HG03108 (cell line): ENCODE data around the gene FTSJ3.
"Not testable (repeated sequence)": the region's sequence is repeated elsewhere in the genome, so short reads cannot be mapped to it uniquely, and the experiment has no call there.

ENCODE experiments used
- ATAC-seq: cut with Tn5 transposase; IDR thresholded peaks from one replicate; pipeline ENCODE4 v1.9.1; 2021; ENCODE audit warnings: moderate library complexity; ENCODE audit not compliant: unreplicated experiment

The FTSJ3 gene

DNA sequence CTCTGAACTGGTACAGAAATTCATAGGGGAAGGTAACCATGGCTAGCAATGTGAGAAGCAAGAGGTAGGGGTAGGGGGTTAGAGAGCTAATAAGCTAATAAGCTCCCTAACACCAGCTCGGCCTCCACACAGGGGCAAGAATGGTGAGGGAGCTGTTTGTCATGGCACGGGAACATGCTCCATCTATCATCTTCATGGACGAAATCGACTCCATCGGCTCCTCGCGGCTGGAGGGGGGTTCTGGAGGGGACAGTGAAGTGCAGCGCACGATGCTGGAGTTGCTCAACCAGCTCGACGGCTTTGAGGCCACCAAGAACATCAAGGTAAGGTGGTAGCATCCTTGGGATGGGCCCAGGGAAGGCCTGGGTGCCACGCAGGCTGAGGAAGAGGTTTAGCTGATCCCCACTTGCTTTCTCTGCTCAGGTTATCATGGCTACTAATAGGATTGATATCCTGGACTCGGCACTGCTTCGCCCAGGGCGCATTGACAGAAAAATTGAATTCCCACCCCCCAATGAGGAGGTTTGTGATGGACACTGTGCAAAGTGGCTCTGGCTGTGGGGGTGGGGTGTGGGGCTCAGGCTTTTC lies 3.5 kb upstream of the FTSJ3 start:
- ATAC-seq, result no peak

DNA sequence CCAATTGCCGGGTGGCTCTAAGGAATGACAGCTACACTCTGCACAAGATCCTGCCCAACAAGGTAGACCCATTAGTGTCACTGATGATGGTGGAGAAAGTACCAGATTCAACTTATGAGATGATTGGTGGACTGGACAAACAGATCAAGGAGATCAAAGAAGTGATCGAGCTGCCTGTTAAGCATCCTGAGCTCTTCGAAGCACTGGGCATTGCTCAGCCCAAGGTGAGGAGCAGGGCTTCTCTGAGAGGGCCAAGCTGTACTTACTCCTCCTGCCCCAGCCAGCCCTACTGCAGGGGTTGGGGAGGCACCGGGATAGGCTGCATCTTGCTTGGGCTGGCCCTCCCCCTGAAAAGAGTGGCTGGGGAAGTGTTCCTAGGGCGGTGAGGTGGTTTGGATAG lies 2.8 kb upstream of the FTSJ3 start:
- ATAC-seq, result no peak

DNA sequence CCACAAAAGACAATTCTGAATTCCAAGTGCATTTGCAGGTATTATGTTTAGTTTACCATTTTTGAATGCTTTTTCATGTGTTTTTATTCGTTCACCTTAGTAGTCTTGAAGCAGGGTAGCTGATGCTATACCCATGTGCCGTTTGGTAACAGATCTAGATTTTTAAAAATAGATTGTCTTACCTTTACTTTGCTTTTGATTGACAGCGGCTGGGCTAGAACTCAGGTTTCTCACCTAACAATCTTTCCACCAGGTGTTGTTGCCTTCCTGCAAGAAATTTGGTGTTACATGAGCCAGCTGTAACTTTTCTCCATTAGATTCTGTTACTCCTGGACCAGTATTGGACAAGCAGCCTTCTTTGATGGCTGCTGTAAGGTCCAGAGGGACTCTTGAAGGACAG lies 1.5 kb upstream of the FTSJ3 start:
- no peak for ATAC-seq

DNA sequence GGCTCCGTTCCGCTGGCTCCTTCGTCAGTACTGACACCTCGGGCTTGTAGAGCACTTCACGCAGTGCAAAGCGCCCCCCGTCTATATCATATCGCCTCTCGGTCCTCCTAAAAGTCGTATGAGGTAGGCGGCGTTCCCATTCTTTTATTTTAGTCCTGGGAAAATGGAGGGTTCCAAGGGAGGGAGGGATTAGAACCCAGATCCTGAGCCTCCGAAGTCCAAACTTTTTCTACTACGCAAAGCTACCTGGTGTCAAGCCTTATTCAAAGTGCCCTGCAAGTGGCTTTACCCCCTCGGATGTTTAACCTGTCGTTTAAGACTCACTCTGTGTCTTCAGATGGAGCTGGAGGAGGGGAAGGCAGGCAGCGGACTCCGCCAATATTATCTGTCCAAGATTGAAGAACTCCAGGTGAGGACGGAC lies 348 bp upstream of the FTSJ3 start:
- no peak for ATAC-seq

DNA sequence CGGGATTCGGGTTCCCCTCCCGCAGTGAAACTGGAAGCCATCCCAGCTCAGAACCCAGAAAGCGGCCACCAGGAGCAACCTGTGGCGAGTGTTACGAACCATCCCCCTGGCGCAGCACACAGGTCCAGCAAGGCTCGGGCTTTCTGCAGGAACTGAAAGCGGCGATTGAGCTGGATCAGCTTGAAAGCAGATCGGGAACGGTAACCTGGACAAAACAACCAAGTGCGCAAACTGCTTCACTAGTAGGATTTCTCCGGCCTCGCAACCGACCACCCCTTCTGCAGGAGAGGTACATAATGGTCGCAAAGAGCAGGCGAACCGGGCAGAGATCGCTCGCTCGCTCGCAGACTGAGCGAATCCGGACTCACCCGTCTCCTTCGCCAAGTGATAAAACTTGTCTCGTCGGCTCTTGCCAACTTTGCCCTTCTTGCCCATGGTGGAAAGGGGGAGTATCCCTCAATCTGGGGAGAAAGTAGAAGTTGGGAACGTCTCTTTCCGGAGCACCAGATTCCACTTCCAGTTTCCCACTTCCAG lies 928 bp downstream of the FTSJ3 start:
- no peak for ATAC-seq

DNA sequence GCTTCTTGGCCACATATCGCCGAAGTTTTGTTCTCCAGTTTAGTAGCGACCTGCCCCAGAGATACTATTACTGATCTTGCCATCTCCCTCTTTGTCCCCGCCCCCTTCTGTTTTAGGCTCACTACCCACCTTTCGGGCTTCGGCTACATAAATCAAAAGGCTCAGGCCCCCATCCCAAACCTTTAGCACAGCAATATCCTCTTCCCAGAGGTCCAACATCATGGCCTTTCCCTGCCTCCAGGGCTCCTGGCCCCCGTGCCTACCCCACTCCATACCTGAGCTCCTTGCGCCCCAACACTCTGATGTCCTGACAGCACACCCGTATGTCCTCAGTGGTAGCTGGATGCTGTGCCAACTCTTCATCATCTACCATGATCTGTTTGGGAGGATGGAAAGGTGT lies 3.1 kb downstream of the FTSJ3 start:
- no peak for ATAC-seq

DNA sequence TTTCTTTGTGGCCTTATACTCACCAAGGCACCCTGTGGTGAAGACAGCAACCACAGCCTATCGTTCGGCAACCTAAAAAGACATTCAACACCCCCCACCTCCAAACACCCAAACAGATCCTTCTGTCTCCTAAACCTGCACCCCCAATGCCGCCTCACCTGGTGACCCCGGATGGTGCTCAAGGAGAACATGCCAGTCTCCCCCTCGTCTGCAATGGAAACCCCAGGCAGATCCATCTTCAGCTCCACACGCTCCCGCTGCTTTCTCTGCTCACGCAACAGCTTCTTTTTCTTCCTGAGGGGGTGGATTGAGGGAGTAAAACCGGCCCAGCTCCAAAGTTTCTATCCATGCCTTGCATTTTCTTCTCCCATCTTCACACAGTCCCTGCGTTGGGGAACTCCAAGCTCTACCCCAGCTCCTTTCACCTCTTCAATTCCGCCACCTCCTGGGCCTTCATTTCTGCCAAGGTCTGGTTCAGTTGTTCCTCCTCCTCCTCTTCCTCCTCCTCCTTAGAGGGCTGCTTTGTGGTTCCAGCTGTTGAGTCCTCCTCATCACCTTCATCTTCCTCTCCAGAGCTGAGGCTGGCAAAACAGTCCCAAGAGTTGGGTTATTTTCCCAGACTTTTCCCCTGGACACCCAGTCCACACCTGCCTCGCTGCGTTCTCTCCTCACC lies 3.7 kb downstream of the FTSJ3 start:
- no peak for ATAC-seq

DNA sequence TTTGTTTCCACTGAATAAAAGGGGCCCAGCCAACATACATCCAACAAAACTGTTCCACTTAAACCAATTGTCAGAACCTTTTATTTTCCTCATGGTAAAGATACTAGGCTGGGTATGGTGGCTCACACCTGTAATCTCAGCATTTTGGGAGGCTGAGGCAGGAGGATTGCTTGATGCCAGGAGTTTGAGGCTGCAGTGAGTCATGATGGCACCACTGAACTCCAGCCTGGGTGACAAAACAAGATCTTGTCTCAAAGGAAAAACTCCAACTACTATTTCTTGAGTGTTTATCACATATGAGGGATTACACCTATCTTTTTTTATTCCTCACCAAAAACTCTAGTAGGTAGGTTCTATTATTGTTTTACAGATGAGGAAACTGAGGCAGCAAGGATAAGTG lies 4.9 kb downstream of the FTSJ3 start:
- no peak for ATAC-seq

DNA sequence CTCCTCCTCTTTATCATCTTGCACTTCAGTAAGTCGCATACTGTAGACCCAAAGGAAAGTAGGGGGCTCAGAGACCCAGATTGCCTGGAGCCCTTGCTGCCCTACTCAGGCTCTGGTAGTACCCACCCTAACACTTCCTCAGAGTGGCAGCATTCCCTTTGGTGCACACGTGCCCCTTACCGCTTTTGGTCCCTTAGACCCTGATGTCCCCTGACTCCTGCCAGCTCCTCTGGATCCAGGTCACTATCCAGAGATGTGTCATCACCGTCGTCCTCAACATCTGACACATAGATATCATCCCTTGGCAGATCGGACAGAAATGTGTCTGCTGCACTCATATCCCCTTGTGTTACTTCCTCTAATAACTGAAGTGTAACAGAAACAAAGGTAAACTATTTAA lies 5.7 kb downstream of the FTSJ3 start:
- ATAC-seq, result no peak

DNA sequence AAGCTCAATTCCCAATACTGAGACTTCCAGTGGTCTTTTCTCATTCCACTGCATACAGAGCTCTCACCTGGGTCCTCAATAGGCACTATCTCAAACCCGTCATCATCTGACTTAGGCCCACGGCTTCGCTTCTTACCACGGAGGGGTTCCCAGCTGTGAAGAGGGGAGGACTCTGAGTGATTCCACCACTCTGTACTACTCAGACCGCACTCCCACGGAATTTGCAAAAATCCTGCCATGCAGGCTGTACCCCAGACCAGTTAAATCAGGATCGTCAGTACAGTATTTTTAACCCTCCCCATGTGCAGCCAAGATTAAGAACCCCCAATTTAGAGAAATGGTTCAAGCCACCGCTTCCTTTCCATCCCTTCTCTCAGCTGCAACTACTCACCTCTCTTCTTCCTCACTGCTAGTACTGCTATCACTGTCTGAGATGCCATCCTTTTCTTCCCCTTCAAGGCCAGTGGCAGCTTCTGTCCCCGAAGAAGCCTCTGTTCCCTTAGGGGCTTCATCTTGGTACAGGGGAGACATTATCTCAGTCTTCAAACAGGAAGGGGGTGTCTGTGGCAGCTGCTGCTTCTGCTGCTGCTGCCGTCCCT lies 6.4 kb downstream of the FTSJ3 start:
- ATAC-seq, result no peak

DNA sequence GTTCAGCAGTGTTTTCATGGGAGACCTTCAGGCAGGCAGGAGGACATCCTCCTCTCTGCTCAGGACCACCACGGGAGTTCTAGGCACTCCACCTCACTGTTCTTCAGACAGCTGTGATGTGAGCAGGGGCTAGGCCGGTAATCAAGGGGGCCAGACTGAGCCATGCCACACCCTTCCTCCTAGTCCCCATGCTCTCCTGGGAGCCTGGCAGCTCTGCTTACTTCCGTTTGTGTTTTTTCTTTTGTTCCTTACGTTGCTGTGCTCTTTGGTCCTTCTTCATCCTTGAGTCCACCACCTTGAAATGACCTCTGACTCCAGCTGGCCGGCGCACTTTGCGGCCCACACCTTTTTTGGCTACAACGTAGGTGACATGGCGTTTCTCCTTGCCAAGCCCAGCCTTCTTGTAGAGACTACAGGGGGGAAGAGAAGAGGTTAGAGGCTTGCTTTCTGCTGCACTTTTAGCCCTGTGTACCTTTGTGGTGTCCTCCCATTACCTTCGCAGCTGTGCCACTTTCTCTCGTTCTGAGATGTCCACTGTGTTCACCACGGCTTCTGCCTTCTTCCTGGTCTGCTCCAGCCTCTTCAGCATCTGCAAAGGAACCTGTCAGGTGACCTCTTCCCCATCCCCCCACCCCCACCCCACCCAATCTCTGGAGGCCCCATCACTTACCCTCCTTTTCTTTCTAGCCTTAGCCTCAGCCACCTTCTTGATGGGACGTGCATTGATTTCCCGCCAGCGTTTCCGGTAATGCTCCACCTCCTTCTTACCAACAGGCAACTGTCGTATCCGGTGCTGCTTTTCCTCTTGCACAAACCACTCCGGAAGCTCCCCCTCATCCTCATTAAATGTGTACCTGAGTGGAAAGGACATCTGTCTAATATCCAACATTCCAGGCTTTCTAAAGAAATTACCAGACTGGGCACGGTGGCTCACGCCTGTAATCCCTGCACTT lies 7.6 kb downstream of the FTSJ3 start:
- ATAC-seq, result no peak

DNA sequence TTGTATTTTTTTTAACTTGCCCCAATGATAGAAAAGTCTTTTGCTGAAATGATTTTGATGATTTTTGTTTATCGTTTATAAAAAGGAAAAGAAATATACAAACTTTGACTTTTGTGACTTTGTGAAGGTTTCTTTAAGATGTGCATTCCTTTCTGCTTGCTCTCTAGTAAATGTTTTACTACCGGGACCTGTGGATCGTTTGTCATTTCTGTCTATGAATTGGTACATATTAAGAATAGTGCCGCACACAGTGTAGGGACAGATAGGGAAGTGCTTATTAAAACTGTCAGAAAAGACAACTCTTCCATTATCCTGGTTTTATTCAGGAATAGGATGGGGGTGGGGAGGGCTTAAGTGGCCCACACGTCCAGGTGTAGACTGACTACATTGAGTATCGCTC lies 8.3 kb downstream of the FTSJ3 start:
- no peak for ATAC-seq

DNA sequence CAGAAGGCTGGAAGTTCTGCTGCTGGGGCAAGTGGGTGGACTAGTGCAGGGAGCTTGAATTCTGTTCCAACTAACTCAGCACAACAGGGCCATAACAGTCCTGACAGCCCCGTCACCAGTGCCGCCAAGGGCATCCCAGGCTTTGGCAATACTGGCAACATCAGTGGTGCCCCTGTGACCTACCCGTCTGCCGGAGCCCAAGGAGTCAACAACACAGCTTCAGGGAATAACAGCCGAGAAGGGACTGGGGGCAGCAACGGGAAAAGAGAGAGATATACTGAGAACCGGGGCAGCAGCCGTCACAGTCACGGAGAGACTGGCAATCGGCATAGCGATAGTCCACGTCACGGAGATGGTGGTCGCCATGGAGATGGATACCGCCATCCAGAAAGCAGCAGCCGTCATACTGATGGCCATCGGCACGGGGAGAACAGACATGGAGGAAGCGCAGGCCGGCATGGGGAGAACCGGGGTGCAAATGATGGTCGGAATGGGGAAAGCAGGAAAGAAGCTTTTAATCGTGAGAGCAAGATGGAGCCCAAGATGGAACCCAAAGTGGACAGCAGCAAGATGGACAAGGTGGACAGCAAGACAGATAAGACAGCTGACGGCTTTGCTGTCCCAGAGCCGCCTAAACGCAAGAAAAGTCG lies 9.6 kb downstream of the FTSJ3 start:
- ATAC-seq, result no peak

DNA sequence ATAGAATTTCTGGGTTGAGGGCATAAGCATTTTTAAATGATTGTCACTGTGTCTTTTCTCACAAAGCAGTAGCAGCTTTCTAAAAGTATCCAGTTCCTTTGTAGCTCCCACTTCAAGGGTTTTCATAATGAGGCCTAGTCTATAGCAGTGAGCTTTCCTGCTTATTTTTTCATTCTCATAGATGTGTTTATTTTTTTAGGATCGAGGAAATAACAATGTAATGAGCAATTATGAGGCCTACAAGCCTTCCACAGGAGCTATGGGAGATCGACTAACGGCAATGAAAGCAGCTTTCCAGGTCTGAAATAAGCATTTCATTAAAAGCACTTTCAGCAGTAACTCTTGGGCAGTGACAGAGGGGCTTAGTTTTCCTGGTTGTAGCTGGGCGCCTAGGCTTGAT lies 10.8 kb downstream of the FTSJ3 start:
- no peak for ATAC-seq

DNA sequence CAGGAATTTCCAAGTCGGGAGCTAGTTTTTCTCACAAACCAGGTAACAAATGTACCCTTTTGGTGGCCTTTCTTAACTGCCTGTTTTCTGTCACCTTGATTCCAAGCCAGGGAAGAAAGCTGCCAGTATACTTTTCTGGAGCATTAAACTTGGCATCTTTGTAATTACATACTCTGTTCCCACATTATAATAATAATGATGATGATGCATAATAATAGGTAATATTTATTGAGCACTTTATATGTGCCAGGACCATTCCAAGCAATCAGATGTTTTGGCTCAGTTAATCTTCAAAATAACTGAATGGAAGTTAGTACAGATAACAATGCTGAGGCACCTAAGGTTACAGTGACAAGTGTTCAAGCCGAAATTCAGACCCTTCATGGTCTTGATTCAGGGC lies 11.3 kb downstream of the FTSJ3 start:
- no peak for ATAC-seq

DNA sequence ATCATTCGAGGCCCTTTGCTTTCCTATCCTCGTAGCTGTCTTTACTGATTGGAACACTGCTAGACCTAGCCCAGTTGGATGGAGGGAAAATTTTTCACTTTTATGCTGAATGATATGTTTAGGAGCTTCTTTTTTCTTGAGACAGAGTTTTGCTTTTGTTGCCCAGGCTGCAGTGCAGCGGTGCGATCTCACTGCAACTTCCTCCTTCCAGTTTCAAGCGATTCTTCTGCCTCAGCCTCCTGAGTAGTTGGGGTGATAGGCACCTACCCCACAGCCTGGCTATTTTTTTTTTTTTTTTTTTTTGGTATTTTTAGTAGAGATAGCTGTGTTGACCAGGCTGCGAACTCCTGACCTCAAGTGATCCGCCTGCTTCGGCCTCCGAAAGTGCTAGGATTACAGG lies 17.5 kb downstream of the FTSJ3 start:
- ATAC-seq, result no peak

DNA sequence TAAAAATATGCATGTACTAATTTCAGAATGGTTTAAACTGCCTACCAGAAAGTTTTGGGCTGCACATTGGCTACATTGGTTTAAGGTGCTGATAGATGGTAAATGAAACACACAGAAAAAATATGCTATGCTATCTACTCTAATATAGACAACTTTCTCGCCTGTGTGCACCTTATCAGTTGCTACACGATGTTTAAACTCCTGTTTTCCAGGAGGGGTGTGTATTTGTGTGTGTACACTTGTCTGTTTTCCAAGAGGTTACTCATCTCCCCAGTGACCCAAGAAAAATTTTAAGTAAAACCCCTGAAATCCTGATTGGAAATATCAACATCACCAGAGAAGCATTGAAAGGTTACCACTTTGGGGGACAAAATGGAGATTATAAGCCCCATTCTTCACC lies 21.9 kb downstream of the FTSJ3 start:
- no peak for ATAC-seq

DNA sequence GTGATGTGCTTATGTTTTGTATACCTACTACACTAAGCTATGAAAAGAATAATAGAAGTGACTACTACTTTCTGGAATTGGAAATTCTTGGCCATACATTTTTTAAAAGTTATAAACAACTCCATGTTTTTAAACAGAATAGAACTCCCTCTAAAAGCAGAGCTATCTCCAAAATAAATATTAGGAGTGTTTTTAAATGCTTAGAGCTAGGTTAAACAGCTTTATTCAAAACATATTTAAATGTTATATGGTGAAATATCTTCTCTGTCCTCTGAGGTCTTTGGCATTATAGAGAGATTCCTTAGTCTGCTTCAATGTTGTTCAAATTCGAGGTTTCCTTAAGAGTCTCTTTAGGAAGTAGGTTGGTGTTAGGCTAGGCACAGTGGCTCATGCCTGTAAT lies 23.1 kb downstream of the FTSJ3 start:
- no peak for ATAC-seq

DNA sequence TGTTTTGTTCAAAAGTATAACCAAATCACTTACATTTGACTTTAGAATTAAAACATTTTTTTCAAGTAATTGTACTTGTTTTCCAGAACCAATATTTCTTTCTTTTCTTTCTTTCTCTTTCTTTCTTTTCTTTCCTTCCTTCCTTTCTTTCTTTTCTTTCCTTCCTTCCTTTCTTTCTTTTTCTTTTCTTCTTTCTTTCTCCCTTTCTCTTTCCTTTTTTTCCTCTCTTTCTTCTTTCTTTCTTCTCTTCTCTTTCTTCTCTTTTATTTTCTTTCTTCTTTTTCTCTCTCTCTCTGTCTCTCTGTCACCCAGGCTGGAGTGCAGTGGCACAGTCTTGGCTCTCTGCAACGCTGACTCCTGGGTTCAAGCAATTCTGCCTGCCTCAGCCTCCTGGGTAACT lies 26.7 kb downstream of the FTSJ3 start:
- no peak for ATAC-seq

DNA sequence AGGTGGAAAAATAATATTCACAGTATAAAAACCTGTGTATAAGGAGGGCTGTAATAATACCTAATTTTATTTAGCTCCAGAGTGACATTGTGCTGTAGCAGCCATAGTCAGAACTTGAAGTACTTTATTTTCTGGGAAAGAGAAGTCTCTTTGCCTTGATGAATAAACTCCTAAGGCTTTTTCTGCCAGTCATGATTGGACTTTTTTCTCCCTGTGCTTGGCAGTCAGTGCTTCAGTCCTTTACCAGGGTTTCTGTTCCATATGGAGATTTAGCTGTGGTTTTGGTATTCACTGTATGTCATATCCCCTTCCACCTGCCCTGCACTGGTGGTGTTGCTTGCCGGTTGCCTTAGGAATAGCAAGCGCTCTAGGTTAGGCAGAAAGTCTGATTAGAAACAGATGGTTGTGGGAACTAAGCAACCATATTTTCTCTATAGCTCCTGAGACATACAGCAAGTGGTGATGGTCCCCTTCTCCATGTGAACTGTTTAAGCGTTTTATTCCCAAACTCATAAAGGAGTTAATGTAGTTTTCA lies 28.8 kb downstream of the FTSJ3 start:
- no peak for ATAC-seq

DNA sequence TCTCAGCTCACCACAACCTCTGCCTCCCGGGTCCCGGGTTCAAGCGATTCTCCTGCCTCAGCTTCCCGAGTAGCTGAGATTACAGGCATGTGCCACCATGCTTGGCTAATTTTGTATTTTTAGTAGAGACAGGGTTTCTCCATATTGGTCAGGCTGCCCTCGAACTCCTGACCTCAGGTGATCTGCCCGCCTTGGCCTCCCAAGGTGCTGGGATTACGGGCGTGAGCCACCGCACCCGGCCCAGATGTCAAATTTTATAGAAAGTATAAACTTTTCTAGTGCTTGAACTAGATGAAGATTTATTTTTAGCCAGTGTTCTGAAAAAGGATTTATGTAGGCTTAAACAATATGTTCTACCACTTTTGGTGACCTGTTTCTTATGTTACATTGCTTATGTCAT lies 31.1 kb downstream of the FTSJ3 start:
- ATAC-seq, result not testable (repeated sequence)
